ENCODE measurements around the gene CLBA1. TPM values are rescaled to one million over a fixed set of nuclear protein-coding genes. Genes with fewer than 3 reads are reported as not detected.
"Not testable (repeated sequence)": the region's sequence is repeated elsewhere in the genome, so short reads cannot be mapped to it uniquely, and the experiment has no call there.

CLBA1 gene
- polyA plus RNA-seq, 2 of the 4 experiments (the other 2 are of a cell fraction), result 11.5 to 12.0 TPM

DNA sequence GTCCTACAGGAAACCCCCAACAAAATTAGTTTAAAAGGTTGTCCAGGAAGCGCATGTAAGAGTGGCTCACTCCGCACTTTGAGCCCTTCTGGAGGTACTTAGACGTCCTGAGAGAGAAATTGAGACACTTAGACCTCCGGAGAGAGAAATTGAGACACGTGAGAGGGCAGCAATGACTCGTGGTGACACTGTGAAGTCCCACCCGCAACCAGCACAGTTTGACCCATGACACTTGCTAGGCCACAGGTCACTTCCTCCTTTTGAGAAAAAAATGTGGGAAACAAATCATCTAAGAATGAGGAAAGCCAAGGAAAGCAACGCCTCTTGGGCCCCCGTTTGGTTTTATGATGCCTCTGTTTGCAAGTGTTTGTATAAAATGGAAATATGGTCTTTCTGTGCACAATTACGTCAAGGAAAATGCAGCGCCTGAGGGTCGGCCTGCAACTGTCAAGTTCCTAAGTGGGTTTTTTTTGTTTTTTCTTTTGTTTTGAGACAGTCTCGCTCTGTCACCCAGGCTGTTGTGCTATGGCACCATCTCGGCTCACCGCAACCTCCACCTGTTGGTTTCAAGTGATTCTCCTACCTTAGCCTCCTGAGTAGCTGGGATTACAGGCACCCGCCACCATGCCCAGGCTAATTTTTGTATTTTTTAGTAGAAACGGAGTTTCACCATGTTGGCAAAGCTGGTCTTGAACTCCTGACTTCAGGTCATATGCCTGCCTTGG, 48.9 kb downstream of the CLBA1 start:
- ATAC-seq, result no peak

DNA sequence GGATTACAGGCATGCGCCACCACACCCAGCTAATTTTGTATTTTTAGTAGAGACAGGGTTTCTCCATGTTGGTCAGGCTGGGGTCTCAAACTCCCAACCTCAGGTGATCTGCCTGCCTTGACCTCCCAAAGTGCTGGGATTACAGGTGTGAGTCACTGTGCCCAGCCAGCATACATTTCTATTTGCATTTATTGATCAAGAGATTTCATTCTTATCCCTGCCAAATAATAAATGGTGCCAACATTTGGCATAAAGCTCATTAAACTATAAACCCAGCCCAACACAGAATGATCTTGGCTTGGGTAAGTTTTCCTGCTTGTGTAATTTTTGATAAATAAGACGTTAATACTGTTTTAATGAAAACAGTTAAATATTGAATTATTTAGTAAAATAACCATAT, 50.0 kb downstream of the CLBA1 start:
- not testable (repeated sequence) for H3K9me3 ChIP-seq; H3K4me2 ChIP-seq; H3K27ac ChIP-seq; ATAC-seq; H3K4me3 ChIP-seq; H3K4me1 ChIP-seq; DNase-seq (ENCODE audit: low read depth in 1 of 2, low spot score in 1 of 2); FAIRE-seq
- CTCF ChIA-PET, result interaction anchor here (1.2 to 28.5 kb wide), 6 partner anchors 9 to 59 kb away, joined by 3 to 509 read pairs (median 16); no protein-coding TSS in a partner anchor
- 82% methylated on average over 2 of the region's 2 CpGs for WGBS (ENCODE audit: missing lambda C conversion rate)
- POLR2A ChIA-PET, result interaction anchor here (1.9 kb wide), 1 partner anchor 15 kb away, joined by 5 read pairs; the partner anchor contains the start of gene CDCA4

More for the DNA sequence above, 48.9 kb downstream of the CLBA1 start:
- no peaks in the 10 kb centered on the region for H3K9me3 ChIP-seq
- FAIRE-seq (no peak), DNase-seq (ENCODE audit: low read depth in 1 of 2, low spot score in 1 of 2) (no peak)
- H3K4me3 ChIP-seq, result no peak overlapping the region
- 82% methylated on average over 17 of the region's 17 CpGs for whole genome bisulfite sequencing (ENCODE audit: missing lambda C conversion rate)
- ChIA-PET CTCF (interaction anchor here (1.2 to 28.5 kb wide), 6 partner anchors 10 to 136 kb away, joined by 3 to 509 read pairs (median 17); no protein-coding TSS in a partner anchor), POLR2A (interaction anchor here (0.5 kb wide), 1 partner anchor 10 kb away, joined by 3 read pairs; no protein-coding TSS in a partner anchor)
- TF ChIP-seq HDAC2 (IDR thresholded peaks at IDR 0.05), result no peak
- TF ChIP-seq, protein P1, sequence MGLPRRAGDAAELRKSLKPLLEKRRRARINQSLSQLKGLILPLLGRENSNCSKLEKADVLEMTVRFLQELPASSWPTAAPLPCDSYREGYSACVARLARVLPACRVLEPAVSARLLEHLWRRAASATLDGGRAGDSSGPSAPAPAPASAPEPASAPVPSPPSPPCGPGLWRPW (IDR thresholded peaks at IDR 0.05), result no peak
- no peak for TF ChIP-seq NFE2L2 (conservative IDR thresholded peaks at IDR 0.05; ENCODE audit: low read length)
- no peak for TF ChIP-seq KDM1A (IDR thresholded peaks at IDR 0.05; ENCODE audit: low read depth)
- TF ChIP-seq, protein P2, sequence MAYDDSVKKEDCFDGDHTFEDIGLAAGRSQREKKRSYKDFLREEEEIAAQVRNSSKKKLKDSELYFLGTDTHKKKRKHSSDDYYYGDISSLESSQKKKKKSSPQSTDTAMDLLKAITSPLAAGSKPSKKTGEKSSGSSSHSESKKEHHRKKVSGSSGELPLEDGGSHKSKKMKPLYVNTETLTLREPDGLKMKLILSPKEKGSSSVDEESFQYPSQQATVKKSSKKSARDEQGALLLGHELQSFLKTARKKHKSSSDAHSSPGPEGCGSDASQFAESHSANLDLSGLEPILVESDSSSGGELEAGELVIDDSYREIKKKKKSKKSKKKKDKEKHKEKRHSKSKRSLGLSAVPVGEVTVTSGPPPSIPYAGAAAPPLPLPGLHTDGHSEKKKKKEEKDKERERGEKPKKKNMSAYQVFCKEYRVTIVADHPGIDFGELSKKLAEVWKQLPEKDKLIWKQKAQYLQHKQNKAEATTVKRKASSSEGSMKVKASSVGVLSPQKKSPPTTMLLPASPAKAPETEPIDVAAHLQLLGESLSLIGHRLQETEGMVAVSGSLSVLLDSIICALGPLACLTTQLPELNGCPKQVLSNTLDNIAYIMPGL (CRISPR knock-in tag; IDR thresholded peaks at IDR 0.05; ENCODE audit: borderline replicate concordance), result no peak
- no peak for TF ChIP-seq HOXA7 (CRISPR knock-in tag; IDR thresholded peaks at IDR 0.05)
- TF ChIP-seq, protein P3, sequence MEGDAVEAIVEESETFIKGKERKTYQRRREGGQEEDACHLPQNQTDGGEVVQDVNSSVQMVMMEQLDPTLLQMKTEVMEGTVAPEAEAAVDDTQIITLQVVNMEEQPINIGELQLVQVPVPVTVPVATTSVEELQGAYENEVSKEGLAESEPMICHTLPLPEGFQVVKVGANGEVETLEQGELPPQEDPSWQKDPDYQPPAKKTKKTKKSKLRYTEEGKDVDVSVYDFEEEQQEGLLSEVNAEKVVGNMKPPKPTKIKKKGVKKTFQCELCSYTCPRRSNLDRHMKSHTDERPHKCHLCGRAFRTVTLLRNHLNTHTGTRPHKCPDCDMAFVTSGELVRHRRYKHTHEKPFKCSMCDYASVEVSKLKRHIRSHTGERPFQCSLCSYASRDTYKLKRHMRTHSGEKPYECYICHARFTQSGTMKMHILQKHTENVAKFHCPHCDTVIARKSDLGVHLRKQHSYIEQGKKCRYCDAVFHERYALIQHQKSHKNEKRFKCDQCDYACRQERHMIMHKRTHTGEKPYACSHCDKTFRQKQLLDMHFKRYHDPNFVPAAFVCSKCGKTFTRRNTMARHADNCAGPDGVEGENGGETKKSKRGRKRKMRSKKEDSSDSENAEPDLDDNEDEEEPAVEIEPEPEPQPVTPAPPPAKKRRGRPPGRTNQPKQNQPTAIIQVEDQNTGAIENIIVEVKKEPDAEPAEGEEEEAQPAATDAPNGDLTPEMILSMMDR (IDR thresholded peaks at IDR 0.05), result no peak
- TF ChIP-seq ZFP36 (IDR thresholded peaks at IDR 0.05; ENCODE audit: borderline replicate concordance, partially characterized antibody), result no peak
- TF ChIP-seq MYC (IDR thresholded peaks at IDR 0.05; ENCODE audit: borderline replicate concordance, low read length), result no peak
- TF ChIP-seq, protein P4, sequence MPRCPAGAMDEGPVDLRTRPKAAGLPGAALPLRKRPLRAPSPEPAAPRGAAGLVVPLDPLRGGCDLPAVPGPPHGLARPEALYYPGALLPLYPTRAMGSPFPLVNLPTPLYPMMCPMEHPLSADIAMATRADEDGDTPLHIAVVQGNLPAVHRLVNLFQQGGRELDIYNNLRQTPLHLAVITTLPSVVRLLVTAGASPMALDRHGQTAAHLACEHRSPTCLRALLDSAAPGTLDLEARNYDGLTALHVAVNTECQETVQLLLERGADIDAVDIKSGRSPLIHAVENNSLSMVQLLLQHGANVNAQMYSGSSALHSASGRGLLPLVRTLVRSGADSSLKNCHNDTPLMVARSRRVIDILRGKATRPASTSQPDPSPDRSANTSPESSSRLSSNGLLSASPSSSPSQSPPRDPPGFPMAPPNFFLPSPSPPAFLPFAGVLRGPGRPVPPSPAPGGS (IDR thresholded peaks at IDR 0.05), result no peak
- TF ChIP-seq CBX8 (IDR thresholded peaks at IDR 0.05), result no peak
- no peak for TF ChIP-seq GATA3 (IDR thresholded peaks at IDR 0.05; ENCODE audit: borderline replicate concordance)
- TF ChIP-seq, protein P5, sequence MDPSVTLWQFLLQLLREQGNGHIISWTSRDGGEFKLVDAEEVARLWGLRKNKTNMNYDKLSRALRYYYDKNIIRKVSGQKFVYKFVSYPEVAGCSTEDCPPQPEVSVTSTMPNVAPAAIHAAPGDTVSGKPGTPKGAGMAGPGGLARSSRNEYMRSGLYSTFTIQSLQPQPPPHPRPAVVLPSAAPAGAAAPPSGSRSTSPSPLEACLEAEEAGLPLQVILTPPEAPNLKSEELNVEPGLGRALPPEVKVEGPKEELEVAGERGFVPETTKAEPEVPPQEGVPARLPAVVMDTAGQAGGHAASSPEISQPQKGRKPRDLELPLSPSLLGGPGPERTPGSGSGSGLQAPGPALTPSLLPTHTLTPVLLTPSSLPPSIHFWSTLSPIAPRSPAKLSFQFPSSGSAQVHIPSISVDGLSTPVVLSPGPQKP (IDR thresholded peaks at IDR 0.05; ENCODE audit: low read depth, low read length), result no peak
- no peak for TF ChIP-seq CEBPB (IDR thresholded peaks at IDR 0.05)
- no peak overlapping the region for H3K27ac ChIP-seq
- 0 out of 3 replicates have a peak, but pooled peaks cover 3% of the 10 kb centered on the region for H3K4me1 ChIP-seq
- H3K4me2 ChIP-seq, result no peak overlapping the region
